A673 (cell line): ENCODE measurements around the gene HBB.

Source experiments
- EZH2 ChIP-seq: fragments of 200-600 bp; sonication (generic); IDR thresholded peaks from 2 replicates; pipeline ENCODE4 v1.6.1; 2017; ENCODE audit warnings: borderline replicate concordance, low read depth, mild to moderate bottlenecking, mixed read lengths, antibody characterized with exemption, low read length; ENCODE audit not compliant: poor library complexity, severe bottlenecking
- TF ChIP-seq, protein P1 (sequence below): fragments of 300-800, 200-600 bp; sonication (generic); conservative IDR thresholded peaks from 2 replicates; pipeline ENCODE4 v1.5.1; 2017; ENCODE audit warnings: low read depth, mild to moderate bottlenecking, antibody characterized with exemption, low read length, moderate library complexity, mixed read lengths

- TF ChIP-seq, protein P1, sequence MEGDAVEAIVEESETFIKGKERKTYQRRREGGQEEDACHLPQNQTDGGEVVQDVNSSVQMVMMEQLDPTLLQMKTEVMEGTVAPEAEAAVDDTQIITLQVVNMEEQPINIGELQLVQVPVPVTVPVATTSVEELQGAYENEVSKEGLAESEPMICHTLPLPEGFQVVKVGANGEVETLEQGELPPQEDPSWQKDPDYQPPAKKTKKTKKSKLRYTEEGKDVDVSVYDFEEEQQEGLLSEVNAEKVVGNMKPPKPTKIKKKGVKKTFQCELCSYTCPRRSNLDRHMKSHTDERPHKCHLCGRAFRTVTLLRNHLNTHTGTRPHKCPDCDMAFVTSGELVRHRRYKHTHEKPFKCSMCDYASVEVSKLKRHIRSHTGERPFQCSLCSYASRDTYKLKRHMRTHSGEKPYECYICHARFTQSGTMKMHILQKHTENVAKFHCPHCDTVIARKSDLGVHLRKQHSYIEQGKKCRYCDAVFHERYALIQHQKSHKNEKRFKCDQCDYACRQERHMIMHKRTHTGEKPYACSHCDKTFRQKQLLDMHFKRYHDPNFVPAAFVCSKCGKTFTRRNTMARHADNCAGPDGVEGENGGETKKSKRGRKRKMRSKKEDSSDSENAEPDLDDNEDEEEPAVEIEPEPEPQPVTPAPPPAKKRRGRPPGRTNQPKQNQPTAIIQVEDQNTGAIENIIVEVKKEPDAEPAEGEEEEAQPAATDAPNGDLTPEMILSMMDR, result no peak
- no peak for TF ChIP-seq EZH2
Measured at GRCh38 chr11:5235364-5236095, 8.7 kb upstream of the HBB start.
